ENCODE data around the gene NOL9. TPM values are rescaled to one million over a fixed set of nuclear protein-coding genes. Genes with fewer than 3 reads are reported as not detected.

NOL9 gene
- total RNA-seq, 1 experiment from 2014 or later = 49.2 TPM

DNA sequence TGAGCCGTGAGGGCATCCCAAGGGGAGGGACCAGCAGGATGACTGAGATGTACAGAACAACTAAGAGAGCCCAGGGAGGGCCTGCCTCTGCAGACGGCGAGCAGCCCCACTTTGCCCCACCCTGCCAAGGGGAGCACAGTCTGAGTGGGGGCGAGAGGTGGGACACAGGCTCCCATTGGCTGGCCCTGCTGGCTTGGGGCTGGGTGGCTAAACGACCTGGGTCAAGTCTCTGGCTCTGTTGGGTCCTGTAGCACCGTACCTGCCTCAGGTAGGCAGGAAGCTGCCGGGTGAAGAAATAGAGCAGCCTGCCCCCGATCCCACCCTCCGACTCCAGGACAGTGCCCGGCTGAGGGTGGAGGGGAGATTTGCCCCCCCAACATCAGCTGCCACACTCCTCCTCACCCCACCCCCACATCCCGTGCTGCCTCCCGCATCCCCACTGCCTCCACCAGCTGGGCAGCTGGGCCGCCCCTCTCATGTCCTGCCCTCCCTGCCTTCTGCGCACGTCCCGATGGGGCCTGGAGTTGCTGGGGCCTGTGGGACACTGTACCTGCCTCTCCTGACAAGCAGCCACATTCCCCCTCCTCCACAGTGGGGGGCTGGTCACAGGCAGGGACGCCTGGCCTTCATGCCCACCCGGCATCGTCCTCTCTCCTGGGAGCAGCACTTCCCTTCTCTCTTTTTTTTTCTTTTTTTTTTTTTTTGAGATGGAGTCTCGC is 50.3 kb downstream of the NOL9 start:
- CTCF ChIA-PET = interaction anchor here (0.5 to 0.9 kb wide), 2 partner anchors 18 to 35 kb away, joined by 3 to 5 read pairs; no protein-coding TSS in a partner anchor
- H3K27ac Mint-ChIP-seq (ENCODE audit: low read depth, unreplicated experiment) = no peak overlapping the region
- intact Hi-C loops (cut with micrococcal nuclease) = no loop called here
- TF ChIP-seq, protein P1, sequence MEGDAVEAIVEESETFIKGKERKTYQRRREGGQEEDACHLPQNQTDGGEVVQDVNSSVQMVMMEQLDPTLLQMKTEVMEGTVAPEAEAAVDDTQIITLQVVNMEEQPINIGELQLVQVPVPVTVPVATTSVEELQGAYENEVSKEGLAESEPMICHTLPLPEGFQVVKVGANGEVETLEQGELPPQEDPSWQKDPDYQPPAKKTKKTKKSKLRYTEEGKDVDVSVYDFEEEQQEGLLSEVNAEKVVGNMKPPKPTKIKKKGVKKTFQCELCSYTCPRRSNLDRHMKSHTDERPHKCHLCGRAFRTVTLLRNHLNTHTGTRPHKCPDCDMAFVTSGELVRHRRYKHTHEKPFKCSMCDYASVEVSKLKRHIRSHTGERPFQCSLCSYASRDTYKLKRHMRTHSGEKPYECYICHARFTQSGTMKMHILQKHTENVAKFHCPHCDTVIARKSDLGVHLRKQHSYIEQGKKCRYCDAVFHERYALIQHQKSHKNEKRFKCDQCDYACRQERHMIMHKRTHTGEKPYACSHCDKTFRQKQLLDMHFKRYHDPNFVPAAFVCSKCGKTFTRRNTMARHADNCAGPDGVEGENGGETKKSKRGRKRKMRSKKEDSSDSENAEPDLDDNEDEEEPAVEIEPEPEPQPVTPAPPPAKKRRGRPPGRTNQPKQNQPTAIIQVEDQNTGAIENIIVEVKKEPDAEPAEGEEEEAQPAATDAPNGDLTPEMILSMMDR (IDR thresholded peaks at IDR 0.05; ENCODE audit: unreplicated experiment) = no peak
- BruUV-seq (replicated peaks) = no TSS peak
- no peak overlapping the region for H3K4me3 Mint-ChIP-seq (ENCODE audit: unreplicated experiment)
- no peaks in the 10 kb centered on the region for H3K9me3 Mint-ChIP-seq (ENCODE audit: unreplicated experiment)
- H3K4me1 Mint-ChIP-seq (ENCODE audit: insufficient read depth, unreplicated experiment) = peaks cover 6% of the 10 kb centered on the region
- POLR2A ChIA-PET = interaction anchor here (1.2 kb wide), 1 partner anchor 16 kb away, joined by 3 read pairs; no protein-coding TSS in a partner anchor
- no peak for DNase-seq (ENCODE audit: unreplicated experiment)
- no peaks in the 10 kb centered on the region for H3K27me3 Mint-ChIP-seq (ENCODE audit: insufficient read depth, unreplicated experiment)
- H3K36me3 Mint-ChIP-seq (ENCODE audit: insufficient read depth, unreplicated experiment) = no peaks in the 10 kb centered on the region

DNA sequence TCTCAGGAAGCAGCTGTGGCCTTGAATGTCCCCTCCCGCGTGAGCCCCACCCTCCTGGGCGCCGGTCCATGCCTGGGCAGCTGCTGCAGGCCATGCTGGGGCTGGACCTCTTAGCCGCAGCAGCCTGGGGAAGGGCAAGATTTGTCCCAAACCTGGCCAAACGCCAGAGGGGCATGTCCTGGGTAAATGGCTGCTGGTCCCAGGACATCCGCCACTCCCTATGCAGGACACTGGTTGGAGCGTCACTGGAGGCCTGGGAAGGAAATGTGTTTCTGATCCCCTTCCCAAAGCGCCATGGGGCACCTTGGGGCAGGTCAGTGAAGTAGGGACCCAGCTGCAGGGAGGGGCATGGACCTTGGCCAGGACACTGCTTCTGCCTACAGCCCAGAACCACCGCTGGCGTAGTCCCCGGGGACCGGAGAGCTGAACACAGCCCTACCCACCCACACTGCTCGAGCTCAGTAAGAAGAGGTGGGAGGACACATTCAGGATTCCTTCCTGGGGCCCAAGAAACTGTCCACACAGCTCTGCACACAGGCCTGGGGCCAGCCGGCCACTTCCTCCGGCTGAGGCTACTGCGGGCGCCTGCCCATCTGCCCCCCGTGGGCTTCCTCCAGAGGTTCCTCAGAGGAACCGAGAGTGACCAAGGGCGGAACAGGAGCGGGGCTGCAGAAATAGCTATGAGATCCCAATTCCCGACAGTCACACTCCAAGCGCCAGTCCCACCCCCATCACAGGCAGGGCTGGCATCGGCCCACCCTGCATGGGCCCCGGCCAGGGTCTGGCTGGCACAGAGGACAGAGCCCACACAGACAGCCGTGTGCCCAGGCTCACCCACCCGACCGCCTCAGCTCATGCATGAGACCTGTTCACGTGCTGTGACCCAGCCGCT is 52.1 kb downstream of the NOL9 start:
- Mint-ChIP-seq H3K4me3 (ENCODE audit: unreplicated experiment) (no peak overlapping the region), H3K36me3 (ENCODE audit: insufficient read depth, unreplicated experiment) (no peaks in the 10 kb centered on the region), H3K27me3 (ENCODE audit: insufficient read depth, unreplicated experiment) (no peaks in the 10 kb centered on the region), H3K27ac (ENCODE audit: low read depth, unreplicated experiment) (no peak overlapping the region), H3K4me1 (ENCODE audit: insufficient read depth, unreplicated experiment) (peaks cover 12% of the 10 kb centered on the region), H3K9me3 (ENCODE audit: unreplicated experiment) (no peaks in the 10 kb centered on the region)
- ChIA-PET CTCF (interaction anchor here (0.5 to 1.3 kb wide), 7 partner anchors 8 to 59 kb away, joined by 3 read pairs; no protein-coding TSS in a partner anchor), POLR2A (interaction anchor here (1.3 kb wide), 1 partner anchor 19 kb away, joined by 4 read pairs; no protein-coding TSS in a partner anchor)
- no TSS peak for BruUV-seq (replicated peaks)
- no peak for DNase-seq (ENCODE audit: unreplicated experiment)
- intact Hi-C loops (cut with micrococcal nuclease) = no loop called here
- TF ChIP-seq, protein P1 (IDR thresholded peaks at IDR 0.05; ENCODE audit: unreplicated experiment) = no peak

DNA sequence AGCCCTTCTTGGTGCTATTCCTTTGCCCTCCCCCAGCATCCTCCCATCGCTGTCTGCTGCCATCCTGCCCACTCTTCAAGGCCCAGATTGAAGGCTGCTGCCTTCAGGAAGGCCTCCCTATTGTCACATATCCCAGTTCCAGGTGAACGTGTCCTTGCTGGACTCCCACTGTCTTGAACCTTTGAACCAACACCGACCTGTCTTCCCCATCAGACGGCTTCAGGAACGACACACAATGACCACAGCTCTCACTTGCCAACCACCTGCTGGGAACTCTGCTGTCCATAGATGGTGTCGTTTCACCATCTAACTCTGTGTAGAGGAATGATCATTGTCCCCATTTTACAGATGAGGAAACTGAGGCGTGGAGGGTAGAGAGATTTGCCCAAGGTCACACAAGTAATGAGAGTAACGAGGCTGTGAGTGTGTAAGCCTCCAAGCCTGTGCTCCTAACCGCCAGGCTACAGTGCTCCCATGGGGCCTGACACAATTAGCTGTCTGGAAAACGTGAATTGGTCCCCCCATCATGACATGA is 53.0 kb downstream of the NOL9 start:
- Mint-ChIP-seq H3K9me3 (ENCODE audit: unreplicated experiment) (no peaks in the 10 kb centered on the region), H3K27me3 (ENCODE audit: insufficient read depth, unreplicated experiment) (no peaks in the 10 kb centered on the region), H3K4me3 (ENCODE audit: unreplicated experiment) (no peak overlapping the region), H3K36me3 (ENCODE audit: insufficient read depth, unreplicated experiment) (no peaks in the 10 kb centered on the region), H3K4me1 (ENCODE audit: insufficient read depth, unreplicated experiment) (peaks cover 12% of the 10 kb centered on the region), H3K27ac (ENCODE audit: low read depth, unreplicated experiment) (peak overlapping the region; percentile 83)
- intact Hi-C loops (cut with micrococcal nuclease) = no loop called here
- POLR2A ChIA-PET = interaction anchor here (1.0 to 1.3 kb wide), 3 partner anchors 13 to 20 kb away, joined by 3 to 5 read pairs (median 4); no protein-coding TSS in a partner anchor
- TF ChIP-seq, protein P1 (IDR thresholded peaks at IDR 0.05; ENCODE audit: unreplicated experiment) = no peak
- BruUV-seq (replicated peaks) = no TSS peak
- CTCF ChIA-PET = interaction anchor here (0.5 to 1.3 kb wide), 6 partner anchors 35 to 123 kb away, joined by 3 to 4 read pairs (median 3); partner anchors contain the start of gene THAP3
- no peak for DNase-seq (ENCODE audit: unreplicated experiment)
